Mesothelial cell of epicardium (in vitro differentiated cells): Measurements from ENCODE around the gene DIAPH2. TPM values are rescaled to one million over a fixed set of nuclear protein-coding genes. Genes with fewer than 3 reads are reported as not detected.

ENCODE experiments used
- DNase-seq, 2 experiments: peaks; one replicate each; pipeline ENCODE4 v3.0.0; 2021; ENCODE audit warnings: low spot score in 2 of 2; ENCODE audit not compliant: unreplicated experiment in 2 of 2
- H3K27ac Mint-ChIP-seq: 2 replicates; pipeline ENCODE4 v1.8.0; 2021; ENCODE audit warnings: mixed read lengths
- H3K27me3 Mint-ChIP-seq: 2 replicates; pipeline ENCODE4 v1.8.0; 2021; ENCODE audit warnings: low read depth, mixed read lengths
- H3K36me3 Mint-ChIP-seq: 2 replicates; pipeline ENCODE4 v1.8.0; 2021; ENCODE audit warnings: mixed read lengths
- H3K4me1 Mint-ChIP-seq: 2 replicates; pipeline ENCODE4 v1.8.0; 2021; ENCODE audit warnings: mixed read lengths
- H3K4me3 Mint-ChIP-seq: 2 replicates; pipeline ENCODE4 v1.8.0; 2021; ENCODE audit warnings: mild to moderate bottlenecking, moderate library complexity, mixed read lengths
- H3K9me3 Mint-ChIP-seq: 2 replicates; pipeline ENCODE4 v1.8.0; 2021; ENCODE audit warnings: mixed read lengths
- CTCF ChIP-seq: fragments of 200-600 bp; sonication (generic); IDR thresholded peaks from one replicate; pipeline ENCODE4 v1.5.0; 2021; ENCODE audit warnings: antibody characterized with exemption; ENCODE audit not compliant: unreplicated experiment
- total RNA-seq: library from RNA; stranded (reverse); gene quantifications from 3 replicates; pipeline ENCODE4 v1.2.1, GENCODE V29; 2021

DIAPH2 gene
- total RNA-seq, 1 donor from 2014 or later, result 19.2 TPM

- DNase-seq, result peak in 1 of 2 experiments; percentile 55
- no peaks in the 10 kb centered on the region for H3K27me3 Mint-ChIP-seq
- no peaks in the 10 kb centered on the region for H3K9me3 Mint-ChIP-seq
- TF ChIP-seq CTCF, result no peak
- no peaks in the 10 kb centered on the region for H3K36me3 Mint-ChIP-seq
- peak overlapping the region; percentile 78 for H3K27ac Mint-ChIP-seq
- H3K4me1 Mint-ChIP-seq, result peaks cover 20% of the 10 kb centered on the region
- peak overlapping the region; percentile 97 for H3K4me3 Mint-ChIP-seq
Observed at GRCh38 chrX:96685210-96686099, 813 bp downstream of the DIAPH2 start.

- Mint-ChIP-seq H3K27me3 (no peaks in the 10 kb centered on the region), H3K4me3 (no peak overlapping the region), H3K9me3 (no peaks in the 10 kb centered on the region), H3K27ac (no peak overlapping the region), H3K36me3 (no peaks in the 10 kb centered on the region), H3K4me1 (peaks cover 20% of the 10 kb centered on the region)
- no peak for TF ChIP-seq CTCF
- no peak for DNase-seq
Observed at GRCh38 chrX:96687776-96688175, 3.1 kb downstream of the DIAPH2 start.

- TF ChIP-seq CTCF, result no peak
- Mint-ChIP-seq H3K27ac (no peak overlapping the region), H3K27me3 (no peaks in the 10 kb centered on the region), H3K36me3 (no peaks in the 10 kb centered on the region), H3K9me3 (no peaks in the 10 kb centered on the region), H3K4me1 (peaks cover 24% of the 10 kb centered on the region), H3K4me3 (no peak overlapping the region)
- DNase-seq, result no peak
Observed at GRCh38 chrX:96688789-96689188, 4.1 kb downstream of the DIAPH2 start.

- Mint-ChIP-seq H3K9me3 (no peaks in the 10 kb centered on the region), H3K36me3 (no peaks in the 10 kb centered on the region), H3K4me1 (peaks cover 19% of the 10 kb centered on the region), H3K27ac (no peak overlapping the region), H3K4me3 (no peak overlapping the region), H3K27me3 (no peaks in the 10 kb centered on the region)
- no peak for TF ChIP-seq CTCF
- DNase-seq, result no peak
Observed at GRCh38 chrX:96689991-96690390, 5.3 kb downstream of the DIAPH2 start.

- DNase-seq, result no peak
- Mint-ChIP-seq H3K27me3 (no peaks in the 10 kb centered on the region), H3K9me3 (no peaks in the 10 kb centered on the region), H3K4me1 (peaks cover 10% of the 10 kb centered on the region), H3K4me3 (no peak overlapping the region), H3K27ac (no peak overlapping the region), H3K36me3 (no peaks in the 10 kb centered on the region)
- TF ChIP-seq CTCF, result no peak
Observed at GRCh38 chrX:96692454-96692853, 7.8 kb downstream of the DIAPH2 start.
